A673 (cell line): ENCODE measurements around the gene ATXN7L3B. TPM values are rescaled to one million over a fixed set of nuclear protein-coding genes. Genes with fewer than 3 reads are reported as not detected.

Experiments
- Bru-seq: library from RNA; stranded (reverse); fragments of 400-500 nt; gene quantifications from one replicate; lab custom pipeline; 2021; lab: Mats Ljungman, UMichigan
- BruChase-seq, 2 experiments: library from RNA; stranded (reverse); fragments of 400-500 nt; gene quantifications; one replicate each; lab custom pipeline; 2021; lab: Mats Ljungman, UMichigan
- BruUV-seq: library from RNA; stranded (reverse); fragments of 400-500 nt; replicated peaks from 2 replicates; lab custom pipeline; 2021; lab: Mats Ljungman, UMichigan
- CTCF ChIA-PET: fragments of 300-600 bp; sonication (Branson Sonifier 250); formaldehyde crosslinking; loops from one replicate; lab custom pipeline; 2022; ENCODE audit warnings: antibody characterized with exemption; lab: Charles Lee
- POLR2A ChIA-PET: fragments of 300-600 bp; sonication (Branson Sonifier 250); formaldehyde crosslinking; loops from one replicate; lab custom pipeline; 2022; ENCODE audit warnings: antibody characterized with exemption; ENCODE audit not compliant: low non-redundant PET; lab: Charles Lee
- DNase-seq: peaks from one replicate; pipeline ENCODE4 v3.0.0-alpha.2; 2015; ENCODE audit warnings: low spot score
- H3K27ac ChIP-seq: fragments of 200-600 bp; sonication (generic); 2 replicates; pipeline ENCODE4 v1.5.1; 2016; ENCODE audit warnings: mixed run types, low read depth, mild to moderate bottlenecking, mixed read lengths, antibody characterized with exemption, low read length; ENCODE audit not compliant: poor library complexity, severe bottlenecking
- H3K27me3 ChIP-seq: fragments of 200-600 bp; sonication (generic); replicated peaks from 2 replicates; pipeline ENCODE4 v1.6.1; 2017; ENCODE audit warnings: mixed run types, low read depth, mild to moderate bottlenecking, mixed read lengths, antibody characterized with exemption, low read length; ENCODE audit not compliant: insufficient read depth, poor library complexity
- H3K36me3 ChIP-seq: fragments of 200-600 bp; sonication (generic); 2 replicates; pipeline ENCODE4 v1.6.1; 2016; ENCODE audit warnings: mixed run types, mild to moderate bottlenecking, mixed read lengths, antibody characterized with exemption, low read length; ENCODE audit not compliant: insufficient read depth, poor library complexity, severe bottlenecking
- H3K4me1 ChIP-seq: fragments of 200-600 bp; sonication (generic); 2 replicates; pipeline ENCODE4 v1.6.1; 2017; ENCODE audit warnings: mixed run types, mild to moderate bottlenecking, mixed read lengths, antibody characterized with exemption, low read length; ENCODE audit not compliant: insufficient read depth, poor library complexity, severe bottlenecking
- H3K4me3 ChIP-seq: fragments of 200-600 bp; sonication (generic); 2 replicates; pipeline ENCODE4 v1.5.1; 2016; ENCODE audit warnings: low read depth, mixed run types, mild to moderate bottlenecking, mixed read lengths, low read length; ENCODE audit not compliant: poor library complexity, severe bottlenecking
- H3K9me3 ChIP-seq: fragments of 200-600 bp; sonication (generic); 2 replicates; pipeline ENCODE4 v1.6.1; 2016; ENCODE audit warnings: mixed run types, low read depth, mild to moderate bottlenecking, mixed read lengths, antibody characterized with exemption, low read length; ENCODE audit not compliant: poor library complexity, severe bottlenecking
- EZH2 ChIP-seq: fragments of 200-600 bp; sonication (generic); IDR thresholded peaks from 2 replicates; pipeline ENCODE4 v1.6.1; 2017; ENCODE audit warnings: borderline replicate concordance, low read depth, mild to moderate bottlenecking, mixed read lengths, antibody characterized with exemption, low read length; ENCODE audit not compliant: poor library complexity, severe bottlenecking
- intact Hi-C: fragments of 100-400 bp; cut with micrococcal nuclease; formaldehyde crosslinking; loops from one replicate; pipeline ENCODE4 v1.10.0; 2022; ENCODE audit not compliant: unreplicated experiment
- long read RNA-seq: library from polyadenylated mRNA; stranded (forward); transcript quantifications from one replicate; pipeline ENCODE4 v2.0.0, GENCODE V29; 2022
- total RNA-seq: library from RNA; stranded (reverse); gene quantifications from 2 replicates; pipeline ENCODE4 v1.2.3, GENCODE V29; 2021
- TF ChIP-seq, protein P1 (sequence below): fragments of 300-800, 200-600 bp; sonication (generic); conservative IDR thresholded peaks from 2 replicates; pipeline ENCODE4 v1.5.1; 2017; ENCODE audit warnings: low read depth, mild to moderate bottlenecking, antibody characterized with exemption, low read length, moderate library complexity, mixed read lengths

ATXN7L3B gene
- total RNA-seq (42.2 and 43.7 TPM in 2 replicates), Bru-seq, nascent RNA (percentile 98 among the genes with signal in this experiment), BruChase-seq, experiment 1, labeled RNA remaining after a 2-hour chase (percentile 99 among the genes with signal in this experiment), BruChase-seq, experiment 2, labeled RNA remaining after a 6-hour chase (percentile 98 among the genes with signal in this experiment)
- long read RNA-seq, full-length matches to known transcripts = 208 of 208 reads
- long read RNA-seq, partial matches to known transcripts = 0 of 208 reads
- long read RNA-seq, other reads (novel, unspliced or antisense) = 0 of 208 reads

DNA sequence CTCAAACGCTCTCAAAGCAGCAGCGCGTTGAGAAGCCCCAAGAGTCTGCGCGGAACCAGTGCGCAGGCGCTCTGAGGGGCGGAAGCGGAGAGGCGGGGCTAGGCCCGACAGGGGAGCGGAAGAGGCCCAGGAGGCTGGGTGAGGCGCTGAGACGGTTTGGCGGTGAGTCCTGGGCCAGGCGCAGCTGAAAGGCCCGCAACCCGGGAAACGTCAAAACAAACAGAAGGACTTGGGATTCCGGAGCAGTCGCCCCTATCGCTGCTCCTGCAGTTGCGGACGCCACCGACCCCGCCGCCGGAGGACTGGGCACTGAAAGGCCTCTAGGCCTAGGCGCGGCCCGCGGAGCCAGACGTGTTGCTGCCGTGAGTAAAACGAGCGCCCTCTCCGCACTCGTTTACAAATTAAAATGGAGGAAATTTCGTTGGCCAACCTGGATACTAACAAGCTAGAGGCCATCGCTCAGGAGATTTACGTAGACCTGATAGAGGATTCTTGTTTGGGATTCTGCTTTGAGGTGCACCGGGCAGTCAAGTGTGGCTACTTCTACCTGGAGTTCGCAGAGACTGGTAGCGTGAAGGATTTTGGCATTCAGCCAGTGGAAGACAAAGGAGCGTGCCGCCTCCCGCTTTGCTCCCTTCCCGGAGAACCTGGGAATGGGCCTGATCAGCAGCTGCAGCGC, at the start of gene ATXN7L3B:
ATXN7L3B (plus strand) TSS at position 129 of the 679 bp plus-strand sequence; CDS start at position 407, 278 bp downstream.
- DNase-seq = peak; percentile 98
- no peaks in the 10 kb centered on the region for H3K27me3 ChIP-seq
- ChIA-PET CTCF (no interaction called here), POLR2A (interaction anchor here (0.6 kb wide), 1 partner anchor 120 kb away, joined by 3 read pairs; no protein-coding TSS in a partner anchor)
- no peak for TF ChIP-seq EZH2
- TF ChIP-seq, protein P1, sequence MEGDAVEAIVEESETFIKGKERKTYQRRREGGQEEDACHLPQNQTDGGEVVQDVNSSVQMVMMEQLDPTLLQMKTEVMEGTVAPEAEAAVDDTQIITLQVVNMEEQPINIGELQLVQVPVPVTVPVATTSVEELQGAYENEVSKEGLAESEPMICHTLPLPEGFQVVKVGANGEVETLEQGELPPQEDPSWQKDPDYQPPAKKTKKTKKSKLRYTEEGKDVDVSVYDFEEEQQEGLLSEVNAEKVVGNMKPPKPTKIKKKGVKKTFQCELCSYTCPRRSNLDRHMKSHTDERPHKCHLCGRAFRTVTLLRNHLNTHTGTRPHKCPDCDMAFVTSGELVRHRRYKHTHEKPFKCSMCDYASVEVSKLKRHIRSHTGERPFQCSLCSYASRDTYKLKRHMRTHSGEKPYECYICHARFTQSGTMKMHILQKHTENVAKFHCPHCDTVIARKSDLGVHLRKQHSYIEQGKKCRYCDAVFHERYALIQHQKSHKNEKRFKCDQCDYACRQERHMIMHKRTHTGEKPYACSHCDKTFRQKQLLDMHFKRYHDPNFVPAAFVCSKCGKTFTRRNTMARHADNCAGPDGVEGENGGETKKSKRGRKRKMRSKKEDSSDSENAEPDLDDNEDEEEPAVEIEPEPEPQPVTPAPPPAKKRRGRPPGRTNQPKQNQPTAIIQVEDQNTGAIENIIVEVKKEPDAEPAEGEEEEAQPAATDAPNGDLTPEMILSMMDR = no peak
- no peaks in the 10 kb centered on the region for H3K9me3 ChIP-seq
- peak within 1 kb of the TSS; percentile 88 for H3K4me3 ChIP-seq
- peak within 1 kb of the TSS; percentile 95 for H3K27ac ChIP-seq
- intact Hi-C loops = loop anchor here (5.0 to 10.0 kb wide), 4 partner anchors 109 to 603 kb away; no protein-coding TSS in a partner anchor
- peaks cover 19% of the 10 kb centered on the region for H3K36me3 ChIP-seq
- peaks cover 16% of the 10 kb centered on the region for H3K4me1 ChIP-seq
- TSS peak; percentile 53 for BruUV-seq

DNA sequence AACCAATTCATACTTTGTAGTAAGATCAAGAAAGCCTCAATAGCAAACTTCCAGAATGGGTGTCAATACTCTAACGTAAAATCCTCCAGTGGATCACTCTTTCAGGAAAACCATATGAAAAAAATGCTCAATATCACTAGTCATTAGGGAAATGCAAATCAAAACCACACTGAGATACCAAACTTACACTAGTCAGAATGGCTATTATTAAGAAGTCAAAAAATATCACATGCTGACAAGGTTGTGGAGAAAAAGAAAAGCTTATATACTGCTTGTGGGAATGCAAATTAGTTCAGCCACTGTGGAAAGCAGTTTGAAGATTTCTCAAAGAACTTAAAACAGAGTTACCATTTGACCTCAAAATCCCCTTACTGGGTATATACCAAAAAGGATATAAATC, 49.5 kb upstream of the ATXN7L3B start:
- POLR2A ChIA-PET = no interaction called here
- intact Hi-C loops = no loop called here
- TF ChIP-seq, protein P1 = no peak
- no peak for TF ChIP-seq EZH2
- CTCF ChIA-PET = no interaction called here
- Histone ChIP-seq H3K27ac (no peak overlapping the region), H3K9me3 (no peaks in the 10 kb centered on the region), H3K27me3 (no peaks in the 10 kb centered on the region), H3K36me3 (no peaks in the 10 kb centered on the region), H3K4me1 (no peaks in the 10 kb centered on the region), H3K4me3 (no peak overlapping the region)
- no peak for DNase-seq
- BruUV-seq = no TSS peak

DNA sequence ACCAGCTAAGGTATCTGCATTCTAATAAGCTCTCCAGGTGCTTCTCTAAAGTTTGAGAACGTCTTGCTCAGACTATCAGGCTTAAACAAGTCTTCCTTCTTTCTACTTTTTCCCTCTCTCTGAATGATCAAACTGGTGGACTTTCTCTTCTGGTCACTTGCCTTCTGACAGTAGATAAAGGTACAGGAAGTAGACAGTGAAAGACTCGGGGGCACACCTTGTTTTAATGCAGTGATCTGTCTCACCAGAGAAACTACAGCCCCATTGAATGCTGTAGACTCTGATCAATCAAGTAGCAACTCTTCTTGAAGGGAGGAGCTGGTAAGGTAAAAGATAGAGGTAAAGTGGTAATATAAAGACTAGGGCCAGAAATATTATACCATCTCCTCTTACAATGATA, 48.1 kb upstream of the ATXN7L3B start:
- TF ChIP-seq, protein P1 = no peak
- no peak for TF ChIP-seq EZH2
- no peak for DNase-seq
- Histone ChIP-seq H3K9me3 (no peaks in the 10 kb centered on the region), H3K4me3 (no peak overlapping the region), H3K4me1 (no peaks in the 10 kb centered on the region), H3K27me3 (no peaks in the 10 kb centered on the region), H3K36me3 (no peaks in the 10 kb centered on the region), H3K27ac (no peak overlapping the region)
- CTCF ChIA-PET = no interaction called here
- no TSS peak for BruUV-seq
- POLR2A ChIA-PET = no interaction called here
- intact Hi-C loops = no loop called here
